A549 (cell line): ENCODE measurements around the gene CPA3.

Experiments
- EP300 ChIP-seq, 2 experiments: fragments of >200 bp; sonication (Bioruptor Twin); formaldehyde crosslinking; IDR thresholded peaks; 2 replicates in 1 of 2; 3 replicates in 1 of 2; pipeline ENCODE4 v1.6.1; 2016 to 2017
- POLR2A ChIP-seq: IDR thresholded peaks from 2 replicates; pipeline ENCODE4 v1.6.1; 2012; ENCODE audit warnings: mild to moderate bottlenecking, low read length

- TF ChIP-seq POLR2A (no peak), EP300 (IDR thresholded peaks at IDR 0.05) (no peak)
Observed at GRCh38 chr3:148882288-148882687, 17.2 kb downstream of the CPA3 start.
